ENCODE measurements around the gene TSPAN4. TPM values are rescaled to one million over a fixed set of nuclear protein-coding genes. Genes with fewer than 3 reads are reported as not detected.

TSPAN4 gene
- total and polyA plus RNA-seq, 2 of the 13 experiments (the other 11 are each of a cell fraction or from before 2014, with no cell fraction given) = 31.7 to 68.3 TPM

DNA sequence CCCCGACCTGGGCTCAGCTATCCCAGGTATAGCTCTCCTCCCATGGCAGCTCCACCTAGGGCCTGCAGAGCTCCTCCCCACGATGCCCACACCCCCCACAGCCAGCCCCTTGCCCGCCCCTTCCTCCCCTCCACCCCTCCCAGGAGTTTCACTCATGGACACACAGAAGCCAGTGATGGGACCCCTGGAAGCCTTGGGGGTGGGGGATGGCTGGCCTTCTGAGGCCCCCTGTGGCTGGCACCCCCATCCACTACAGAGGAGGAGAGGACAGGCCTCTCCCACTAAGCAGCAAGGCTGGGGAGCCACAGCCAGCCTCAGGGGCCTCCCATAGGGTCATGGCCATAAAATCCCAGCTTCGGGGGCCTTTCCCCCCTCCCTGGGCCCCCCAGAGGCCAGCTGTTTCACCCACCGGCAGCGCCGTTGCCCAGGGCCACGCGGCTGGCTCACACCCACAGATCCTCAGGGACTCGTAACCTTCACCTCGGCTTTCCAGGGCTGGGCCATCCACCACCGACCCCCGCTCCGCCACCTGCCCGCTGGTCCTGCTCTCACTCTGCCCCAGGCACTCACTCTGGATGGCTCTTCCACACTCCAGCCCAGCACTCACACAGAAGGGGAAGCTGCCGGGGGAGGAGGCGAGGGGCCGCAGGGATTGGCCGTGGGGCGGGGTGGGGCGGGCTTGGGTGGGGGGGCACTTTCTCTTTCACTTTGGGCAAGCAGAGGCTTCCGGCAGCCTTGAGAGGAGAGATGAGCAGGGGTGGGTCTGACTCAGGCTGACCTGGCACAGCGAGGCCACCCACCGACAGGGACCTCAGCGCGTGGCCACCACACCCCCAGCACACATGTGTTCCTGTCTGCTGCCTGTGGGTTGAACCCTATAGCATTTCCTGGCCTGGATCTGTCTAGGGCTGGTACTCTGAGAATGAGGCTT lies 46.8 kb upstream of the TSPAN4 start (continued):
- TF ChIP-seq, protein P1, sequence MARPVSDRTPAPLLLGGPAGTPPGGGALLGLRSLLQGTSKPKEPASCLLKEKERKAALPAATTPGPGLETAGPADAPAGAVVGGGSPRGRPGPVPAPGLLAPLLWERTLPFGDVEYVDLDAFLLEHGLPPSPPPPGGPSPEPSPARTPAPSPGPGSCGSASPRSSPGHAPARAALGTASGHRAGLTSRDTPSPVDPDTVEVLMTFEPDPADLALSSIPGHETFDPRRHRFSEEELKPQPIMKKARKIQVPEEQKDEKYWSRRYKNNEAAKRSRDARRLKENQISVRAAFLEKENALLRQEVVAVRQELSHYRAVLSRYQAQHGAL (CRISPR knock-in tag; IDR thresholded peaks at IDR 0.05; ENCODE audit: not compliant biosample characterization) = no peak
- TF ChIP-seq KDM3A (CRISPR knock-in tag; IDR thresholded peaks at IDR 0.05; ENCODE audit: low read depth) = no peak
- TF ChIP-seq ZMYM2 (CRISPR knock-in tag; IDR thresholded peaks at IDR 0.05) = no peak
- no peak for TF ChIP-seq KDM6A (CRISPR knock-in tag; IDR thresholded peaks at IDR 0.05; ENCODE audit: low read depth)
- TF ChIP-seq GATAD2A (CRISPR knock-in tag; IDR thresholded peaks at IDR 0.05) = no peak
- TF ChIP-seq, protein P2, sequence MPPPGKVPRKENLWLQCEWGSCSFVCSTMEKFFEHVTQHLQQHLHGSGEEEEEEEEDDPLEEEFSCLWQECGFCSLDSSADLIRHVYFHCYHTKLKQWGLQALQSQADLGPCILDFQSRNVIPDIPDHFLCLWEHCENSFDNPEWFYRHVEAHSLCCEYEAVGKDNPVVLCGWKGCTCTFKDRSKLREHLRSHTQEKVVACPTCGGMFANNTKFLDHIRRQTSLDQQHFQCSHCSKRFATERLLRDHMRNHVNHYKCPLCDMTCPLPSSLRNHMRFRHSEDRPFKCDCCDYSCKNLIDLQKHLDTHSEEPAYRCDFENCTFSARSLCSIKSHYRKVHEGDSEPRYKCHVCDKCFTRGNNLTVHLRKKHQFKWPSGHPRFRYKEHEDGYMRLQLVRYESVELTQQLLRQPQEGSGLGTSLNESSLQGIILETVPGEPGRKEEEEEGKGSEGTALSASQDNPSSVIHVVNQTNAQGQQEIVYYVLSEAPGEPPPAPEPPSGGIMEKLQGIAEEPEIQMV (CRISPR knock-in tag; IDR thresholded peaks at IDR 0.05; ENCODE audit: low read depth) = no peak
- no peak for TF ChIP-seq CREM (IDR thresholded peaks at IDR 0.05)
- TF ChIP-seq CREM (CRISPR knock-in tag; IDR thresholded peaks at IDR 0.05) = no peak
- no peak for TF ChIP-seq ZNF546 (CRISPR knock-in tag; conservative IDR thresholded peaks at IDR 0.05)
- TF ChIP-seq, protein P3, sequence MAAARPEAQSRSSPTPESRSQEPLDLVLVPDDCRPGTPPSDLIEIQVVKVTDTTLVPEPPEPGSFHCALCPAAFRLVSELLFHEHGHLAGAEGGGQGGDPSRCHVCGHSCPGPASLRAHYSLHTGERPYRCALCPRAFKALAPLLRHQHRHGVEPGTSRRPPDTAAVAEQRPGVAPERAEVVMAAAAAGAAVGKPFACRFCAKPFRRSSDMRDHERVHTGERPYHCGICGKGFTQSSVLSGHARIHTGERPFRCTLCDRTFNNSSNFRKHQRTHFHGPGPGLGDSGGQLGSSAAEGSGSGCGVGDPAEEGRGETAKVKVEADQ (CRISPR knock-in tag; IDR thresholded peaks at IDR 0.05; ENCODE audit: borderline replicate concordance) = no peak
- no peak for TF ChIP-seq HOXA5 (CRISPR knock-in tag; IDR thresholded peaks at IDR 0.05)
- no peak for TF ChIP-seq ZNF317 (CRISPR knock-in tag; IDR thresholded peaks at IDR 0.05)
- no peak for TF ChIP-seq YEATS2 (CRISPR knock-in tag; IDR thresholded peaks at IDR 0.05; ENCODE audit: borderline replicate concordance)
- TF ChIP-seq, protein P4, sequence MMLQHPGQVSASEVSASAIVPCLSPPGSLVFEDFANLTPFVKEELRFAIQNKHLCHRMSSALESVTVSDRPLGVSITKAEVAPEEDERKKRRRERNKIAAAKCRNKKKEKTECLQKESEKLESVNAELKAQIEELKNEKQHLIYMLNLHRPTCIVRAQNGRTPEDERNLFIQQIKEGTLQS (CRISPR knock-in tag; IDR thresholded peaks at IDR 0.05) = no peak
- no peak for TF ChIP-seq NRL (CRISPR knock-in tag; IDR thresholded peaks at IDR 0.05; ENCODE audit: borderline replicate concordance)
- no peak for TF ChIP-seq REST (IDR thresholded peaks at IDR 0.05; ENCODE audit: borderline replicate concordance in 1 of 2, low read depth in 1 of 2, low read length in 2 of 2)
- TF ChIP-seq, protein P5, sequence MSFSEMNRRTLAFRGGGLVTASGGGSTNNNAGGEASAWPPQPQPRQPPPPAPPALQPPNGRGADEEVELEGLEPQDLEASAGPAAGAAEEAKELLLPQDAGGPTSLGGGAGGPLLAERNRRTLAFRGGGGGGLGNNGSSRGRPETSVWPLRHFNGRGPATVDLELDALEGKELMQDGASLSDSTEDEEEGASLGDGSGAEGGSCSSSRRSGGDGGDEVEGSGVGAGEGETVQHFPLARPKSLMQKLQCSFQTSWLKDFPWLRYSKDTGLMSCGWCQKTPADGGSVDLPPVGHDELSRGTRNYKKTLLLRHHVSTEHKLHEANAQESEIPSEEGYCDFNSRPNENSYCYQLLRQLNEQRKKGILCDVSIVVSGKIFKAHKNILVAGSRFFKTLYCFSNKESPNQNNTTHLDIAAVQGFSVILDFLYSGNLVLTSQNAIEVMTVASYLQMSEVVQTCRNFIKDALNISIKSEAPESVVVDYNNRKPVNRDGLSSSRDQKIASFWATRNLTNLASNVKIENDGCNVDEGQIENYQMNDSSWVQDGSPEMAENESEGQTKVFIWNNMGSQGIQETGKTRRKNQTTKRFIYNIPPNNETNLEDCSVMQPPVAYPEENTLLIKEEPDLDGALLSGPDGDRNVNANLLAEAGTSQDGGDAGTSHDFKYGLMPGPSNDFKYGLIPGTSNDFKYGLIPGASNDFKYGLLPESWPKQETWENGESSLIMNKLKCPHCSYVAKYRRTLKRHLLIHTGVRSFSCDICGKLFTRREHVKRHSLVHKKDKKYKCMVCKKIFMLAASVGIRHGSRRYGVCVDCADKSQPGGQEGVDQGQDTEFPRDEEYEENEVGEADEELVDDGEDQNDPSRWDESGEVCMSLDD (CRISPR knock-in tag; IDR thresholded peaks at IDR 0.05; ENCODE audit: borderline replicate concordance) = no peak
- no peak for TF ChIP-seq ZNF570 (CRISPR knock-in tag; IDR thresholded peaks at IDR 0.05; ENCODE audit: borderline replicate concordance)
- TF ChIP-seq CBX5 (CRISPR knock-in tag; IDR thresholded peaks at IDR 0.05; ENCODE audit: borderline replicate concordance) = no peak
